Hypothalamus (tissue), 51 donors: Measurements from ENCODE around the gene RAG2.
"Not testable (repeated sequence)": the region's sequence is repeated elsewhere in the genome, so short reads cannot be mapped to it uniquely, and the experiment has no call there.

Experiments
- DNase-seq, 51 donors: peaks; one replicate each; lab custom pipeline; 2025; lab: John Stamatoyannopoulos, UW

RAG2 gene

GRCh38 chr11:36557390-36557789, 40.6 kb downstream of the RAG2 start:
- DNase-seq, result not testable (repeated sequence)

GRCh38 chr11:36550385-36551115, 47.5 kb downstream of the RAG2 start:
- DNase-seq, result no peak
